Measurements from ENCODE around the gene KIF26B.

GRCh38 chr1:245142171-245142798 is 12.5 kb upstream of the KIF26B start:
- TF ChIP-seq CTCF (IDR thresholded peaks at IDR 0.05) = no peak
- no peak for TF ChIP-seq ELF1 (IDR thresholded peaks at IDR 0.05)
- TF ChIP-seq FOXM1 (IDR thresholded peaks at IDR 0.05; ENCODE audit: low read depth) = no peak
- no peak for TF ChIP-seq YY1 (IDR thresholded peaks at IDR 0.05; ENCODE audit: low read depth)
- TF ChIP-seq EZH2phosphoT487 (IDR thresholded peaks at IDR 0.05; ENCODE audit: borderline replicate concordance, low read depth) = no peak
- TF ChIP-seq MXI1 (IDR thresholded peaks at IDR 0.05; ENCODE audit: low read depth, low read length) = no peak
- TF ChIP-seq POLR2AphosphoS5 (IDR thresholded peaks at IDR 0.05; ENCODE audit: low read depth, low read length) = no peak

All from SK-N-SH (cell line).